ENCODE measurements around the gene ICE1. TPM values are rescaled to one million over a fixed set of nuclear protein-coding genes. Genes with fewer than 3 reads are reported as not detected.
A peak's percentile ranks its signal among the peaks of the same experiment; 100 is the strongest.
"Not testable (repeated sequence)": the region's sequence is repeated elsewhere in the genome, so short reads cannot be mapped to it uniquely, and the experiment has no call there.

Gene ICE1
- 25.2 and 31.2 TPM in 2 replicates for total RNA-seq (2014; rRNA removed; shearing (Covaris generic))
- 17.6 and 25.9 TPM in 2 replicates for polyA plus RNA-seq (2014; cell fraction: nucleus; rRNA removed)

- peak; percentile 98 for DNase-seq (ENCODE audit: extremely low read depth, low read depth)
Measured at GRCh38 chr5:5421961-5422818, at the start of gene ICE1. TSS of gene ICE1 (plus strand) at chr5:5422677. CDS start at chr5:5422916, 239 bp downstream.

GRCh38 chr5:5372930-5373329, 49.5 kb upstream of the ICE1 start:
- DNase-seq (ENCODE audit: extremely low read depth, low read depth), result no peak

GRCh38 chr5:5373351-5373989, 49.0 kb upstream of the ICE1 start:
- no peak for DNase-seq (ENCODE audit: extremely low read depth, low read depth)

GRCh38 chr5:5374009-5374715, 48.3 kb upstream of the ICE1 start:
- DNase-seq (ENCODE audit: extremely low read depth, low read depth), result no peak

- no peak for DNase-seq (ENCODE audit: extremely low read depth, low read depth)
Measured at GRCh38 chr5:5377780-5378179, 44.7 kb upstream of the ICE1 start.

- no peak for DNase-seq (ENCODE audit: extremely low read depth, low read depth)
Measured at GRCh38 chr5:5378531-5378930, 43.9 kb upstream of the ICE1 start.

GRCh38 chr5:5380298-5380697, 42.2 kb upstream of the ICE1 start:
- DNase-seq (ENCODE audit: extremely low read depth, low read depth), result no peak

- no peak for DNase-seq (ENCODE audit: extremely low read depth, low read depth)
Measured at GRCh38 chr5:5381310-5381913, 41.1 kb upstream of the ICE1 start.

GRCh38 chr5:5383461-5383860, 39.0 kb upstream of the ICE1 start:
- DNase-seq (ENCODE audit: extremely low read depth, low read depth), result no peak

- DNase-seq (ENCODE audit: extremely low read depth, low read depth), result no peak
Measured at GRCh38 chr5:5384660-5385330, 37.7 kb upstream of the ICE1 start.

- no peak for DNase-seq (ENCODE audit: extremely low read depth, low read depth)
Measured at GRCh38 chr5:5385331-5385662, 37.2 kb upstream of the ICE1 start.

GRCh38 chr5:5386329-5386728, 36.1 kb upstream of the ICE1 start:
- no peak for DNase-seq (ENCODE audit: extremely low read depth, low read depth)

GRCh38 chr5:5387192-5387591, 35.3 kb upstream of the ICE1 start:
- no peak for DNase-seq (ENCODE audit: extremely low read depth, low read depth)

GRCh38 chr5:5387777-5388176, 34.7 kb upstream of the ICE1 start:
- DNase-seq (ENCODE audit: extremely low read depth, low read depth), result no peak

GRCh38 chr5:5390121-5390869, 32.2 kb upstream of the ICE1 start:
- not testable (repeated sequence) for DNase-seq (ENCODE audit: extremely low read depth, low read depth)

GRCh38 chr5:5392504-5392903, 30.0 kb upstream of the ICE1 start:
- not testable (repeated sequence) for DNase-seq (ENCODE audit: extremely low read depth, low read depth)

GRCh38 chr5:5394384-5394986, 28.0 kb upstream of the ICE1 start:
- peak; percentile 22 for DNase-seq (ENCODE audit: extremely low read depth, low read depth)

GRCh38 chr5:5395093-5395492, 27.4 kb upstream of the ICE1 start:
- not testable (repeated sequence) for DNase-seq (ENCODE audit: extremely low read depth, low read depth)

- no peak for DNase-seq (ENCODE audit: extremely low read depth, low read depth)
Measured at GRCh38 chr5:5398071-5398470, 24.4 kb upstream of the ICE1 start.

Data from NCI-H460 (cell line).